Sigmoid colon (tissue), 7 donors: ENCODE measurements around the gene AKR1B15. TPM values are rescaled to one million over a fixed set of nuclear protein-coding genes. Genes with fewer than 3 reads are reported as not detected.

Experiments
- DNase-seq: peaks from one replicate; pipeline ENCODE4 v3.0.0-alpha.2; 2019
- H3K27ac ChIP-seq, 4 donors: fragments of 200-600 bp; sonication (generic); one replicate each; pipeline ENCODE4 v1.5.1; 2016 to 2019; ENCODE audit warnings: mild to moderate bottlenecking in 1 of 4
- H3K27me3 ChIP-seq, 3 donors: fragments of 200-600 bp; sonication (generic); one replicate each; pipeline ENCODE4 v1.5.1; 2019; ENCODE audit warnings: mild to moderate bottlenecking in 1 of 3
- H3K36me3 ChIP-seq, 4 donors: fragments of 200-600 bp; sonication (generic); one replicate each; pipeline ENCODE4 v1.5.1; 2016 to 2019
- H3K4me1 ChIP-seq, 4 donors: fragments of 200-600 bp; sonication (generic); one replicate each; pipeline ENCODE4 v1.5.1; 2017 to 2019
- H3K4me3 ChIP-seq, 4 donors: fragments of 200-600 bp; sonication (generic); one replicate each; pipeline ENCODE4 v1.5.1; 2017 to 2019; ENCODE audit warnings: mild to moderate bottlenecking in 2 of 4, moderate library complexity in 1 of 4
- H3K9me3 ChIP-seq, 4 donors: fragments of 200-600 bp in 3 of 4; sonication (generic) in 3 of 4; one replicate each; pipeline versions ENCODE4 v1.5.1 to v1.6.1; 2013 to 2019
- EP300 ChIP-seq, 4 donors: sonication (generic); formaldehyde crosslinking; IDR thresholded peaks; one replicate each; pipeline ENCODE4 v1.6.1; 2017; ENCODE audit warnings: antibody characterized with exemption in 4 of 4
- POLR2A ChIP-seq, 2 donors: fragments of 450-650 bp; IDR thresholded peaks; one replicate each; pipeline ENCODE4 v1.6.1; 2016; ENCODE audit warnings: antibody characterized with exemption in 2 of 2, mild to moderate bottlenecking in 2 of 2, moderate library complexity in 2 of 2
- POLR2AphosphoS5 ChIP-seq, 4 donors: sonication (generic); formaldehyde crosslinking; IDR thresholded peaks; one replicate each; pipeline ENCODE4 v1.6.1; 2017; ENCODE audit warnings: antibody characterized with exemption in 4 of 4
- WGBS, 2 donors: extraction: QIAGEN DNeasy Blood & Tissue Kit; methylation state at CpG; one replicate each; pipeline ENCODE4 v1.1.7; 2013; 5-methylcytosine and 5-hydroxymethylcytosine counted together
- intact Hi-C: fragments of 100-400 bp; cut with DNase I; formaldehyde crosslinking; loops from one replicate; pipeline ENCODE4 v1.15.1; 2023
- polyA plus RNA-seq, 3 donors: library from polyadenylated mRNA; stranded (reverse); fragments of 200-250 nt; gene quantifications; one replicate each; pipeline ENCODE4 v1.2.3, GENCODE V29; 2013
- total RNA-seq, 4 donors: library from RNA; depleted of rRNA; stranded (reverse); fragments of >200 nt; gene quantifications; one replicate each; pipeline ENCODE4 v1.1.0, GENCODE V29; 2016
- TF ChIP-seq, protein P1 (sequence below), 4 experiments: fragments of 450-650 bp in 3 of 4; fragments of 200-600 bp in 1 of 4; IDR thresholded peaks; one replicate each; pipeline ENCODE4 v1.5.1; 2016 to 2019; ENCODE audit warnings: antibody characterized with exemption in 4 of 4, mild to moderate bottlenecking in 3 of 4, moderate library complexity in 2 of 4
- donor health status: healthy with polysubstance abuse.
- donor health status: Bipolar disorder and iron deficiency.
- donor health status: healthy.

Gene AKR1B15
- total and polyA plus RNA-seq, 7 donors = 0.22 TPM; not detected in 6

DNA sequence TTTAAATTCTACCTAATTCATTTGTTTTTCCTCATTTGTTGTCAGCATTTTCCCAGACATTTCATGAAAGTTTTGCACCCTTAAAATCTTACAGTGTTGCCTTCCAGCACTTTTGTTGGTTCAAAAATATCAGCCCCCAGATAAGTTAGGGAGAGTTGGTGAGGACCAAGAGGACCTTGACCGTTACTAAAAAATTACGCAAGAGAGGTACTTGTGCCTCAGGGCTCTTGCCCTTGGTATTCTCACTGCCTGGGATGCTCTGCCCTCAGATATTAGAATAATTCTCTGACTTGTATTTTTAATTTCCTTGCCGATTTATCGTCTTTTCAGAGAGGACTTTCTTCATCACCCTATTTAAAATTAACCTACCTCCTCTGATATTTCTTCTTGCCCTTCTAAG, 3.5 kb upstream of the AKR1B15 start:
- Histone ChIP-seq H3K36me3 (no peaks in the 10 kb centered on the region), H3K27me3 (no peaks in the 10 kb centered on the region), H3K27ac (no peak overlapping the region), H3K9me3 (no peaks in the 10 kb centered on the region), H3K4me3 (no peak overlapping the region), H3K4me1 (peaks cover 0 to 12% (median 0%) of the 10 kb centered on the region in 4 donors)
- 87 to 91% methylated on average over 4 of the region's 4 CpGs for WGBS, 2 donors
- intact Hi-C loops = no loop called here
- DNase-seq = no peak
- TF ChIP-seq EP300 (IDR thresholded peaks at IDR 0.05) (no peak), POLR2AphosphoS5 (IDR thresholded peaks at IDR 0.05) (no peak), POLR2A (IDR thresholded peaks at IDR 0.05) (no peak)
- TF ChIP-seq, protein P1, sequence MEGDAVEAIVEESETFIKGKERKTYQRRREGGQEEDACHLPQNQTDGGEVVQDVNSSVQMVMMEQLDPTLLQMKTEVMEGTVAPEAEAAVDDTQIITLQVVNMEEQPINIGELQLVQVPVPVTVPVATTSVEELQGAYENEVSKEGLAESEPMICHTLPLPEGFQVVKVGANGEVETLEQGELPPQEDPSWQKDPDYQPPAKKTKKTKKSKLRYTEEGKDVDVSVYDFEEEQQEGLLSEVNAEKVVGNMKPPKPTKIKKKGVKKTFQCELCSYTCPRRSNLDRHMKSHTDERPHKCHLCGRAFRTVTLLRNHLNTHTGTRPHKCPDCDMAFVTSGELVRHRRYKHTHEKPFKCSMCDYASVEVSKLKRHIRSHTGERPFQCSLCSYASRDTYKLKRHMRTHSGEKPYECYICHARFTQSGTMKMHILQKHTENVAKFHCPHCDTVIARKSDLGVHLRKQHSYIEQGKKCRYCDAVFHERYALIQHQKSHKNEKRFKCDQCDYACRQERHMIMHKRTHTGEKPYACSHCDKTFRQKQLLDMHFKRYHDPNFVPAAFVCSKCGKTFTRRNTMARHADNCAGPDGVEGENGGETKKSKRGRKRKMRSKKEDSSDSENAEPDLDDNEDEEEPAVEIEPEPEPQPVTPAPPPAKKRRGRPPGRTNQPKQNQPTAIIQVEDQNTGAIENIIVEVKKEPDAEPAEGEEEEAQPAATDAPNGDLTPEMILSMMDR (IDR thresholded peaks at IDR 0.05) = no peak

DNA sequence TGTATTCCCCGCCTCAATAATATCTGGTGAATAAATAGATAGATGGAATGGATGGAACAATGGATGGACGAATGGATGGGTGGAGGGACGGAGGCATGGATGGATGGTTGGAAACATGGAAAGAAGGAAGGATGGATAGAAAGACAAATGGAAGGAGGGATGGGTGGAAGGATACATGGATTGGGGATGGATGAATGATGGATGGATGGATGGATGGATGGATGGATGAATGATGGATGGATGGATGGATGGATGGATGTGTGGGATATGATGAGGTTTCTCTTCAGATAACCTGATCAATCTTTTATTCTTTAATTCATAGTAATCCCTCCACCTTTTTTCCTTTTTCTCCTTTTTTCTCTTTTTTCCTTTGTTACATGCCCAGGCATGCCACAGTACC, 3.0 kb upstream of the AKR1B15 start:
- no peak for DNase-seq
- H3K9me3 ChIP-seq = no peaks in the 10 kb centered on the region
- no peak overlapping the region for H3K27ac ChIP-seq
- intact Hi-C loops = loop anchor here (2.0 kb wide), 1 partner anchor 61 kb away; no protein-coding TSS in a partner anchor
- H3K4me1 ChIP-seq = peaks cover 0 to 12% (median 0%) of the 10 kb centered on the region in 4 donors
- no peak for TF ChIP-seq EP300 (IDR thresholded peaks at IDR 0.05)
- TF ChIP-seq, protein P1 (IDR thresholded peaks at IDR 0.05) = no peak
- TF ChIP-seq POLR2AphosphoS5 (IDR thresholded peaks at IDR 0.05) = no peak
- TF ChIP-seq POLR2A (IDR thresholded peaks at IDR 0.05) = no peak
- WGBS, 2 donors = 90 to 94% methylated on average over 3 of the region's 3 CpGs
- no peaks in the 10 kb centered on the region for H3K27me3 ChIP-seq
- no peaks in the 10 kb centered on the region for H3K36me3 ChIP-seq
- H3K4me3 ChIP-seq = no peak overlapping the region

DNA sequence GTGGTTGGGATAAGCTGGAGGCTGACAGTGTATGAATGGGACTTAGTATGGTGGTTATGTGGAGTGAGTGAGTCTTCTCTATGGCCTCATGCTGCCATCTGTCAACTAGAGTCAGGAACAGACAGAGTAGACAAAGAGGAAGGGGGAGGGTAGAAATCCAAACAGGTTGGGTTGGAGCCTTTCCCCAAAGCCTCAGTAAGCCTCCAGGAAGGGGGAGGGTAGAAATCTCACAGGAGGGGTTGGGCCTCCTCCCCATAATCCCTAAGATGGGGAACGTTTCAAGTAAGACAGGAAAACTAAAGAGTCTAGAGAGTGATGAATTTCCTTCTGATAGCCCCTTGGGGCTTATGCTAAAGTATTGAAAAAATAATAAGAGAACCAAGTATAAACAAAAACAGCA, 2.0 kb upstream of the AKR1B15 start:
- 0% methylated on average over 1 of the region's 1 CpG for WGBS, 2 donors
- Histone ChIP-seq H3K9me3 (no peaks in the 10 kb centered on the region), H3K27ac (no peak overlapping the region), H3K27me3 (no peaks in the 10 kb centered on the region), H3K4me1 (peaks cover 0 to 12% (median 0%) of the 10 kb centered on the region in 4 donors), H3K4me3 (peak overlapping the region in 2 of 4 donors; percentile 37 to 42), H3K36me3 (no peaks in the 10 kb centered on the region)
- no peak for TF ChIP-seq POLR2AphosphoS5 (IDR thresholded peaks at IDR 0.05)
- TF ChIP-seq, protein P1 (IDR thresholded peaks at IDR 0.05) = no peak
- no peak for TF ChIP-seq EP300 (IDR thresholded peaks at IDR 0.05)
- no peak for TF ChIP-seq POLR2A (IDR thresholded peaks at IDR 0.05)
- intact Hi-C loops = loop anchor here (1.0 to 2.0 kb wide), 2 partner anchors 60 to 115 kb away; no protein-coding TSS in a partner anchor
- DNase-seq = no peak

DNA sequence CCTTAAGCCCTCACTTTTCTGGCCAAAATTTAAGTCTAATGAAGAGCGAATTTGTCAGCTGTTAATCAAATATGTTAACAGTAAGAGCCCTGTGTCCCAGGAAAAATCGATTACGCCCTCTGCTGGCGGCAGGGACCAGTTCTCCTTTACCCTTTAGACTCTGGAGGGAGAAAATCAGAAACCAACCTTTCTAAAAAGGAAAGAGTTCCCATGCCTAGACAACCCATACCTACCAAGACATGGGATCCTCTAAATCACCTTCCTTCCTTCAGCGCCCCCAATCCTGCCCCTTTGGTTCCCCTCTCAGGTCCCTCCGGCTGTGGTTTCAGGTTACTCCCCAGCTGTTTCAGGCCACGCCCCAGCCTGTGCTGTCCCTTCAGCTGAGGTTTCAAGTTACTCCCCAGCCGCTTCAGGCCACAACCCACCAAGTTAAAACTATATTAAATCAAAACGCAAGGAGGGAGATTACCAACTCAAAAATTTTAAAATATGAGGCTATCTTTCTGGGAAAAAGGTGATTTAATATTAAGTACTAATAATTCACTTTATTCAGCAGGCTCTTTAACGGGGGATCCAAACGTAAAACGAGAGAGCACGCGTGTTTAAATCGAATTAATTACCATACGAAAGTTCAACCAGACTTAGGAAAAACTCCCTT, 1.4 kb upstream of the AKR1B15 start:
- Histone ChIP-seq H3K9me3 (no peaks in the 10 kb centered on the region), H3K36me3 (no peaks in the 10 kb centered on the region), H3K27me3 (no peaks in the 10 kb centered on the region), H3K4me1 (peaks cover 0 to 12% (median 0%) of the 10 kb centered on the region in 4 donors), H3K27ac (peak overlapping the region in 3 of 4 donors; percentile 6 to 53 (median 48)), H3K4me3 (peak overlapping the region in 3 of 4 donors; percentile 37 to 42 (median 42))
- TF ChIP-seq, protein P1 (IDR thresholded peaks at IDR 0.05) = peak; percentile 42 to 83 (median 80)
- TF ChIP-seq POLR2A (IDR thresholded peaks at IDR 0.05) (no peak), EP300 (IDR thresholded peaks at IDR 0.05) (no peak), POLR2AphosphoS5 (IDR thresholded peaks at IDR 0.05) (no peak)
- intact Hi-C loops = loop anchor here (1.0 to 2.0 kb wide), 2 partner anchors 59 to 115 kb away; no protein-coding TSS in a partner anchor
- 12 to 15% methylated on average over 16 of the region's 16 CpGs for WGBS, 2 donors
- peak; percentile 87 for DNase-seq
